Measurements from ENCODE around the gene PDXK.

GRCh38 chr21:43759651-43760050, 40.7 kb downstream of the PDXK start:
- TF ChIP-seq ZFP3 (CRISPR knock-in tag; IDR thresholded peaks at IDR 0.05) = no peak
- TF ChIP-seq ZNF70 (CRISPR knock-in tag; IDR thresholded peaks at IDR 0.05) = no peak
- no peak for TF ChIP-seq ZNF565 (CRISPR knock-in tag; conservative IDR thresholded peaks at IDR 0.05; ENCODE audit: low read depth)
- TF ChIP-seq CREB5 (CRISPR knock-in tag; IDR thresholded peaks at IDR 0.05; ENCODE audit: low read depth) = no peak
- TF ChIP-seq ESRRG (CRISPR knock-in tag; IDR thresholded peaks at IDR 0.05) = no peak
- TF ChIP-seq OSR1 (CRISPR knock-in tag; IDR thresholded peaks at IDR 0.05) = no peak
- TF ChIP-seq PATZ1 (CRISPR knock-in tag; IDR thresholded peaks at IDR 0.05; ENCODE audit: borderline replicate concordance) = no peak
- no peak for TF ChIP-seq TSHZ2 (CRISPR knock-in tag; IDR thresholded peaks at IDR 0.05)
- no peak for TF ChIP-seq RARB (CRISPR knock-in tag; IDR thresholded peaks at IDR 0.05)
- no peak for TF ChIP-seq TCF4 (CRISPR knock-in tag; IDR thresholded peaks at IDR 0.05; ENCODE audit: borderline replicate concordance)

All from SK-N-SH treated with all-trans-retinoic acid at 6 μM for 48 hours (cell line).